ENCODE data around the gene HOXD8.
A peak's percentile ranks its signal among the peaks of the same experiment; 100 is the strongest.

HOXD8 gene

GRCh38 chr2:176103742-176104315 lies 25.7 kb upstream of the HOXD8 start:
- DNase-seq = no peak

- DNase-seq = no peak
These were observed 25.0 kb upstream of the HOXD8 start for GRCh38 chr2:176104316-176105077.

- DNase-seq = no peak
These were observed 24.3 kb upstream of the HOXD8 start for GRCh38 chr2:176105078-176105729.

DNA sequence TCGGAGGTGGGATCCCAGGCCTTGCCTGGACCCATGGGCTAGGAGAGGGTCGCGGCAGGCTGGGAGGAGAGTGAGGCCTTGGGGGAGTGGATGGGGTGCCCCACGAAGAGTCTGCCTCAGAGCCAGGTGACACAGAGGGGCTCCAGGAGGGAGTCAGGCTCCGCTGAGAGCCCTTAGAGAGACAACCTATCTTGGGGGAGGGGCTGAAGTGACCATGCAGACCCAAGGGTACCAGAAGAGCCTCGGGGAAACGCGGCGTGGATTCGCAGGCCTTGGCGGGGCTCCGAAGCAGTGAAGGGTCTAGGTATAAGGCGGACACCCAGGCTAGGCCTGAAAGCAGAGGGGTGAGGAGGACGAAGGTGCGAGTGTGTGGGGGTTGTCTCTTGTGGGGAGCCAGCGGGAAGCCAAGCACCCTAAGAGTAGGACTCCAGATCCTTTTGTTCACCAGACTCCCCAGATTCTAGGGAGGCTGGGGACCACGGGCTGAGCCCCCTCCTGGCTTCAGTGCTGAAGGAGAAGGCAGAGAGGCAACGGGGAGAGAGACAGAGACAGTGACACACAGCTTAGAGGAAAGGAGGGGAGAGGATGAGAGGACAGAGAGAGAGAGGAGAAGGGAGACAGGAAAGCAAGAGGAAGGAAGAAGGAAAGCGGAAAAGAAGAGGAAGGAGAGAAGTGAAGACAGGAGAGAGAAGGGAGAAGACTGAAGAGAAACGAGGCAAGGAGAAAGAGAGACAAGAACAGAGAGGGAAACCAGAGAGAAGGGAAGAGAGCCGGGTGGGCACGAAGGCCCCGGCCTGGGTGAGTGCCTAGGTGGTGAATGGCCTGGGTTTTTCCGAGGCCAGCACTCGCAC lies 23.6 kb upstream of the HOXD8 start:
- DNase-seq = no peak

GRCh38 chr2:176106581-176107539 lies 22.6 kb upstream of the HOXD8 start, which contains the start of gene HOXD11:
HOXD11 (plus strand) TSS chr2:176107280; CDS start chr2:176107356, 76 bp downstream.
- DNase-seq = peak; percentile 89

- no peak for DNase-seq
These were observed 21.7 kb upstream of the HOXD8 start for GRCh38 chr2:176107731-176108181.

GRCh38 chr2:176109192-176109901 lies 20.2 kb upstream of the HOXD8 start:
- no peak for DNase-seq

DNA sequence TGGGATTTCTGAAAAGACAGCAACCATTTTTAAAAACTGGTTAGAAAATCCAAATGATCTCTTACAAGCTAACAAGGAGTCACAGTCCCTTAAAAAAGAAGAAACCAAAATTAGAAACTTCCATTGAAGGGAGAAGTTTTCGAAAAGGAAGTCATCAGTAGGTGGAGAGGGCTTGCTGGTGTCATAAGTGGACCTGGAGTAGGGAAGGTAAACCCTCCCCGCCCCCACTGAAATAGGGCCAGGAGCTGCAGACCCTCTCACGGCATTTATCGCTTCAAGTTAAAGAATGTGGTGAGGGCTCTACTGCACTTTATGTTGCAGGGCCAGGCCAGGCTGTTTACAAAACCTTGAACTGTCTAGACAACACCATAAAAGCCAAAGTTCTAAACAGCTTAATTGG lies 19.6 kb upstream of the HOXD8 start:
- DNase-seq = no peak

DNA sequence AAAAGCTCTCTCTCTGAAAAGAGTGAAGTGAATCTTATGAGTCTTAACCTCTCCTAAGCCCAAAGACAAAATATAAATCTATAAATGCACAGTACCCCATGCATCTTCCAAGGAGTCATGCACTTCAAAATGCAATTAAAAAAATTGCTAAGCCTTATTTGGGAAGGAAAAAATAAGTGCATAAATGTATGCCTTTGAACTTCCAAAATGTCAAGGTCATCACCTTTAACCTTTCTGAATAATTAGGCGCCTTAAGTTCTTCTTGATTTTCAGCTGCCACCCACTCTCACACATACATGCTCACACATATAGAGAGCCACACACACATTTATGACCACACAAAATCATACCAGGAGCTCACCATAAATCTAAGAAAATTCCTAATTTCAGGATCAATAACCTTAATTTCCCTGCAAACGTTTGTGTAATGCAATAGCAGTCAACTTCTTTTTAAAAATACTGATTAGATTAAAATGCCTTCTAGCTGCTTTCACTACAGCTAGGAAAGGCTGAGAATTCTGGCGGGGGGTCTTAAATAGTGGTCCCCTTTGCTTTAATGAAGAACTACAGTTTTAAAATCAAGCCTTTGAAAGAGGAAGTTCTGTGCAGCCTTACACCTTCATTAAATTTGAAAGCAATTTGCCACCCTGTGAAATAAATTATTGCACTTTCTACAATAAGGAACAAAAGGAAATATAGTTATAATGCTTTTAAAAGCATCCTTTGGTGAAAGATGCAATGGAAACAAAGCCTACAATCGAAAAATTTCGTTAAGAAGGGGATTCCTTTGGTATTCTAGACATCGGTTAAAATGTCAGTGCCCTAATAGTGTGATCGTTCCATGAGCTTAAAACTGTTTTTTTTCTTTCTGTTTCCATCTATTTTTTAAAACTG lies 18.8 kb upstream of the HOXD8 start:
- DNase-seq = no peak

GRCh38 chr2:176111309-176111663 lies 18.2 kb upstream of the HOXD8 start:
- DNase-seq = peak; percentile 90

DNA sequence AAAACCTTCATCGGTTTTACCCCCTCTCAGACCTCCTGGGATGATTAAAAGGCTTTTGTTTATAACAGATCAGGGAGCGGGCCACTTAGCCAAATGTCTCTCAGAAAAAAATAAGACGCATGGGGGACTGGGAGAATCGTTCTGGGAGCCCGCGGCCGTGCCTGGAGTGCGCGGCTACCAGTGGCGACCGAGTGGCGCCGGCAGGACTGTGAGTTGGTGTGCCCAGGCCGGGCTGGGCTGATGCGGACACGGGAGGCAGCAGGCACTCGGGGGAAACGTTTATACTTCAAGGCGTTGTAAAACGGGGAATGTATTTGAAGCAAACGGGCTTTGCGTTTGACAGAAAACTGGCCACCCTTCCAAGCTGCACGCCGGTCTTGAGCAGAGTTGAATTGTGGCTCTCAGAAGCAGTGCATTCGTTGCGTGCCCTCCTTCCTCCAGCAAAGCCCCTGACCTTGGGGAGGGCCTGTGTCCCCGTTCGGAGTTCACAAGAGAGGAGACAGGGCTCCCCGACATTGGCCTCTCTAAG lies 17.6 kb upstream of the HOXD8 start:
- DNase-seq = no peak

DNA sequence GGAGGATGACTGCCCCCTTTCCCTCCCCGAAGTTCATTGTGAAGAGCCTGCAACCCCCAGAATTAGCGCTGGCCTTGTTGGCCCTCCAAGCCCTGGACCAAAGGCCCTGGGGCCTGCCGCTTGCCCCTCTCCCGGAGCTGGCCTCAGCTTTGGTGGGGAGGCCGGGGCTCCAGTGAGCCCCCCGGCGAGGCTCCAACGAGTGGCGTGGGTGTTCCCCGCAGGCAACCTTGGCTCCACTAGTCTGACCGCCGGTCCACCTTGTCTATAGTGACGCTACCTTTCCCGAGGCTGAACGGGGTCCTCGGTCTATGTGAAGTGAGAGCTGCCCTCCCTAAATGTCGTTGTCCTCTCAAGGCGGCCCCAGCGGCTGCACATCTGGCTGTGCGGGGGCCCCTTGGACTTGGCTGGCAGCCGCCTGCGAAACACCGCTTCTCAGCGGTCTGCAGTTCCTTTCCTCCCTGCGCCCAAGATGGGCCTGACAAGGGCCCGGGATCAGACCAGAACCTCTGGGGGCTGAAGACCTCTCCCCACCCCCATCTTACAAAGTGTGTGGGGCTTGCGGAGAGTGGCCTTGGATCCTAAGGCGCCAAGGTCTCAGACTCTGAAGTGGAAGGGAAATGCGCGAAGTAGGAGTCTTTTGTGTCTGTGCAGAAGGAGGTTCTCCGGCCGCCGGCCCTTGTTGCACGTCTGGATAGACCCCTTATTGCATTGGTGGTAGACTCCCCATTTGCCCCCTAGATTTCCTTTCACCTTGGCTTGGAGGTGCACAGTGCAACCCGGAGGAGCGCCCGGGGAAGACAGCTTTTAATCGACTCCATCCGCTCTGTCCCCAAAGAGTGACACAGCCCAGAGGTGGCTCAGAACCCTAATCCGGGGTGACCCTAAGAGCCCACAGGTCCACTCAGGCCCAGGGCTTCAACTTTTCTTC lies 16.9 kb upstream of the HOXD8 start:
- no peak for DNase-seq

GRCh38 chr2:176114120-176114929 lies 15.2 kb upstream of the HOXD8 start:
- DNase-seq = peak; percentile 94

GRCh38 chr2:176114930-176115625 lies 14.4 kb upstream of the HOXD8 start:
- no peak for DNase-seq

GRCh38 chr2:176115883-176116813 lies 13.4 kb upstream of the HOXD8 start, which contains the start of gene HOXD10:
HOXD10 (plus strand) TSS chr2:176116778; CDS start chr2:176116834, 56 bp downstream.
- no peak for DNase-seq
